Prostate gland (tissue), 2 donors: Measurements from ENCODE around the gene ATP6V1E1.

Experiments
- POLR2AphosphoS5 ChIP-seq: sonication (generic); formaldehyde crosslinking; IDR thresholded peaks from one replicate; pipeline ENCODE4 v1.6.1; 2017; ENCODE audit warnings: antibody characterized with exemption
- TF ChIP-seq, protein P1 (sequence below), 4 experiments: fragments of 200-600 bp in 2 of 4; fragments of 450-650 bp in 2 of 4; sonication (generic) in 2 of 4; IDR thresholded peaks; 1 replicate in 3 of 4; 2 replicates in 1 of 4; pipeline ENCODE4 v1.5.1; 2016 to 2019; ENCODE audit warnings: antibody characterized with exemption in 4 of 4, mild to moderate bottlenecking in 2 of 4, moderate library complexity in 2 of 4

DNA sequence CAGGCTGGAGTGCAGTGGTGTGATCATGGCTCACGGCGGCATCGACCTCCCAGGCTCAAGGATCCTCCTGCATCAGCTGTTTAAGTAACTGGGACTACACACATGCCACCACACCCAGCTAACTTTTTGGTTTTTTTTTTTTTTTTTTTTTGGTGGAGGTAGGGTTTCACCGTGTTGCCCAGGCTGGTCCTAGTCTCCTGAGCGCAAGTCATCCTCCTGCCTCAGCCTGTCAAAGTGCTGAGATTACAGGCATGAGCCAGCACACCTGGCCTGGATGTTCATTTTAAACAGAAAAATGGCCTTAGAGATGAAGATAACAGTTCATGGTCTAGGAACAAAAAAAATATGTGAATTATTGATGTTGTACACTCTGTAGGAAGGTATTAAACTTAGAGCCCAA, 78.9 kb downstream of the ATP6V1E1 start:
- TF ChIP-seq, protein P1, sequence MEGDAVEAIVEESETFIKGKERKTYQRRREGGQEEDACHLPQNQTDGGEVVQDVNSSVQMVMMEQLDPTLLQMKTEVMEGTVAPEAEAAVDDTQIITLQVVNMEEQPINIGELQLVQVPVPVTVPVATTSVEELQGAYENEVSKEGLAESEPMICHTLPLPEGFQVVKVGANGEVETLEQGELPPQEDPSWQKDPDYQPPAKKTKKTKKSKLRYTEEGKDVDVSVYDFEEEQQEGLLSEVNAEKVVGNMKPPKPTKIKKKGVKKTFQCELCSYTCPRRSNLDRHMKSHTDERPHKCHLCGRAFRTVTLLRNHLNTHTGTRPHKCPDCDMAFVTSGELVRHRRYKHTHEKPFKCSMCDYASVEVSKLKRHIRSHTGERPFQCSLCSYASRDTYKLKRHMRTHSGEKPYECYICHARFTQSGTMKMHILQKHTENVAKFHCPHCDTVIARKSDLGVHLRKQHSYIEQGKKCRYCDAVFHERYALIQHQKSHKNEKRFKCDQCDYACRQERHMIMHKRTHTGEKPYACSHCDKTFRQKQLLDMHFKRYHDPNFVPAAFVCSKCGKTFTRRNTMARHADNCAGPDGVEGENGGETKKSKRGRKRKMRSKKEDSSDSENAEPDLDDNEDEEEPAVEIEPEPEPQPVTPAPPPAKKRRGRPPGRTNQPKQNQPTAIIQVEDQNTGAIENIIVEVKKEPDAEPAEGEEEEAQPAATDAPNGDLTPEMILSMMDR (IDR thresholded peaks at IDR 0.05): no peak
- TF ChIP-seq POLR2AphosphoS5: no peak
